Adrenal gland (tissue), 12 donors: ENCODE data around the gene PHYH. TPM values are rescaled to one million over a fixed set of nuclear protein-coding genes. Genes with fewer than 3 reads are reported as not detected.

Experiments
- DNase-seq, 7 donors: peaks; one replicate each; pipeline ENCODE4 v3.0.0-alpha.2; 2019 to 2020
- H3K27ac ChIP-seq, 5 donors: fragments of 200-600 bp; sonication (generic) in 4 of 5; 1 replicate in 3 of 5; 2 replicates in 2 of 5; pipeline versions ENCODE4 v1.5.1 to v1.8.0; 2016 to 2020; ENCODE audit warnings: mild to moderate bottlenecking in 1 of 5
- H3K27me3 ChIP-seq: fragments of 200-600 bp; 2 replicates; pipeline ENCODE4 v1.8.0; 2021
- H3K36me3 ChIP-seq, 2 donors: fragments of 200-600 bp; replicated peaks in 1 of 2; 1 replicate in 1 of 2; 2 replicates in 1 of 2; pipeline versions ENCODE4 v1.5.1 to v1.8.0; 2018 to 2022
- H3K4me1 ChIP-seq, 2 donors: fragments of 200-600 bp; replicated peaks in 1 of 2; 1 replicate in 1 of 2; 2 replicates in 1 of 2; pipeline versions ENCODE4 v1.5.1 to v1.8.0; 2018 to 2021
- H3K4me3 ChIP-seq, 4 donors: fragments of 200-600 bp; sonication (generic) in 3 of 4; one replicate each; pipeline ENCODE4 v1.5.1; 2016 to 2018
- H3K9me3 ChIP-seq, 3 donors: fragments of 200-600 bp; sonication (generic) in 1 of 3; replicated peaks in 1 of 3; 1 replicate in 2 of 3; 2 replicates in 1 of 3; pipeline versions ENCODE4 v1.5.1 to v1.8.0; 2016 to 2021
- POLR2A ChIP-seq, 2 donors: fragments of 450-650 bp; IDR thresholded peaks; one replicate each; pipeline ENCODE4 v1.6.1; 2017; ENCODE audit warnings: antibody characterized with exemption in 2 of 2, mild to moderate bottlenecking in 2 of 2, moderate library complexity in 1 of 2
- WGBS, 4 donors: extraction: QIAGEN DNeasy Blood & Tissue Kit in 2 of 4; methylation state at CpG; one replicate each; pipeline versions ENCODE4 v1.1.5 to v1.1.7; 2013 to 2017; 5-methylcytosine and 5-hydroxymethylcytosine counted together
- intact Hi-C, 2 donors: fragments of 100-400 bp; cut with DNase I; formaldehyde crosslinking; loops; one replicate each; pipeline versions ENCODE4 v1.14.1 to v1.15.0; 2022 to 2023
- polyA plus RNA-seq, 3 donors: library from polyadenylated mRNA; stranded (reverse); fragments of 200-250 nt in 2 of 3; fragments of 350-450 nt in 1 of 3; fragmentation: Illumina TruSeq in 1 of 3; extraction: RNeasy Lipid Tissue Mini Kit (QIAGEN cat#74804) in 1 of 3; gene quantifications; one replicate each; pipeline ENCODE4 v1.2.3, GENCODE V29; 2013 to 2014
- total RNA-seq, 9 donors: library from RNA; depleted of rRNA in 4 of 9; stranded (reverse); fragments of >200 nt in 4 of 9; fragments of 120-200 nt in 1 of 9; fragmentation: NEBNext Ultra II Directional in 1 of 9; extraction: Animal tissue kit (Norgen Biotek cat#: 25700) in 1 of 9; gene quantifications; one replicate each; pipeline versions ENCODE4 v1.1.0 to v1.2.4, GENCODE V29; 2013 to 2023
- TF ChIP-seq, protein P1 (sequence below), 6 experiments: fragments of 450-650 bp in 4 of 6; fragments of 200-600 bp in 2 of 6; sonication (generic) in 1 of 6; IDR thresholded peaks; 1 replicate in 5 of 6; 2 replicates in 1 of 6; pipeline versions ENCODE4 v1.5.1 to v1.8.0; 2016 to 2021; ENCODE audit warnings: antibody characterized with exemption in 6 of 6, mild to moderate bottlenecking in 2 of 6, moderate library complexity in 1 of 6
- donor health status: healthy with polysubstance abuse.
- donor health status: Bipolar disorder and iron deficiency.
- donor health status: DM: yes; HTN: yes; CAD: no.
- donor health status: DM: no; HTN: no; CAD: no.
- donor health status: DM: no; HTN: no; CAD: no.
- donor health status: DM: yes; HTN: yes; CAD: no.

The PHYH gene
- total and polyA plus RNA-seq, 12 donors: 44.2 to 140 (median 71.6) TPM

DNA sequence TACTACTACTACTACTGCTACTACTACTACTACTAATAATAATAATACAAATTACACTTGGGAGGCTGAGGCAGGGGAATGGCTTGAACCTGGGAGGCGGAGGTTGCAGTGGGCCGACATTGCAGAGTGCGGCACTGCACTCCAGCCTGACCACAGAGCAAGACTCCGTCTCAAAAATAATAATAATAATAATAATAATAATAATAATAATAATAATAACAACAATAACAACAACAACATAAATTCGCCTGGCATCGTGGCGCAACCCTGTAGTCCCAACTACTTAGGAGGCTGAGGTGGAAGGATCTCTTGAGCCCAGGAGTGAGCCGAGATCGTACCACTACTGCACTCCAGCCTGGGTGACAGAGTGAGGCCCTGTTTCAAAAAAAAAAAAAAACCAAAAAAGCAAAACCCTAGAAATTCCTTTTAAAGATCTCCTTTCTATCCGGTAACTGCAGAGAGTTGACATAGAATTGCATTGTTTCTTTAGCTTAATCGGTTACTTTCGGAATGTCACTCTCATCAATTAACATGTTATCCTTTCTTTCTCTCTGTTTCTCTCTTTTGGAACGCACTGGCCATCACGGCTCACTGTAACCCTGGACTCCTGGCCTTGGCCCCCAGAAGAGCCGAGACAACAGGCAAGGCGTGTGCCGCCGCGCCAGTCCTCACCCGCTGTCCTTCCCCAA, 972 bp downstream of the PHYH start:
- intact Hi-C loops: no loop called here
- H3K27me3 ChIP-seq: no peaks in the 10 kb centered on the region
- 35 to 40% (median 37%) methylated on average over 18 to 20 of the region's 20 CpGs for WGBS, 4 donors
- TF ChIP-seq POLR2A (IDR thresholded peaks at IDR 0.05): no peak
- TF ChIP-seq, protein P1, sequence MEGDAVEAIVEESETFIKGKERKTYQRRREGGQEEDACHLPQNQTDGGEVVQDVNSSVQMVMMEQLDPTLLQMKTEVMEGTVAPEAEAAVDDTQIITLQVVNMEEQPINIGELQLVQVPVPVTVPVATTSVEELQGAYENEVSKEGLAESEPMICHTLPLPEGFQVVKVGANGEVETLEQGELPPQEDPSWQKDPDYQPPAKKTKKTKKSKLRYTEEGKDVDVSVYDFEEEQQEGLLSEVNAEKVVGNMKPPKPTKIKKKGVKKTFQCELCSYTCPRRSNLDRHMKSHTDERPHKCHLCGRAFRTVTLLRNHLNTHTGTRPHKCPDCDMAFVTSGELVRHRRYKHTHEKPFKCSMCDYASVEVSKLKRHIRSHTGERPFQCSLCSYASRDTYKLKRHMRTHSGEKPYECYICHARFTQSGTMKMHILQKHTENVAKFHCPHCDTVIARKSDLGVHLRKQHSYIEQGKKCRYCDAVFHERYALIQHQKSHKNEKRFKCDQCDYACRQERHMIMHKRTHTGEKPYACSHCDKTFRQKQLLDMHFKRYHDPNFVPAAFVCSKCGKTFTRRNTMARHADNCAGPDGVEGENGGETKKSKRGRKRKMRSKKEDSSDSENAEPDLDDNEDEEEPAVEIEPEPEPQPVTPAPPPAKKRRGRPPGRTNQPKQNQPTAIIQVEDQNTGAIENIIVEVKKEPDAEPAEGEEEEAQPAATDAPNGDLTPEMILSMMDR (IDR thresholded peaks at IDR 0.05): no peak
- H3K4me1 ChIP-seq: peaks cover 10 to 18% of the 10 kb centered on the region in 2 donors
- DNase-seq: no peak
- H3K9me3 ChIP-seq: no peaks in the 10 kb centered on the region
- peak overlapping the region; percentile 96 to 99 (median 99) for H3K27ac ChIP-seq
- H3K36me3 ChIP-seq: peaks cover 0 to 9% of the 10 kb centered on the region in 2 donors
- H3K4me3 ChIP-seq: peak overlapping the region in 3 of 4 donors; percentile 28 to 88 (median 72)

DNA sequence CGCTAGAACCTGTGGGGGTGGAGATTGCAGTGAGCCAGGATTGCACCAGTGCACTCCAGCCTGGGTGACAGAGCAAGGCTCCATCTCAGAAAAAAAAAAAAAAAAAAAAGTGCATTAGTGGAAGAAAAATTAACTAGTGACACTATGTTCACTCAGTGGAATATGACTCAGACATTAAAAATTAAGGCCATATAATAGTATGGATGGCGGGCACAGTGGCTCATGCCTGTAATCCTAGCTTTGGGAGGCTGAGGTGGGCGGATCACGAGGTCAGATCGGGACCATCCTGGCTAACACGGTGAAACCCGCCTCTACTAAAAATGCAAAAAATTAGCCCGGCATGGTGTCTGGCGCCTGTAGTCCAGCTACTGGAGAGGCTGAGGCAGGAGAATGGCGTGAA, 3.4 kb downstream of the PHYH start:
- TF ChIP-seq, protein P1 (IDR thresholded peaks at IDR 0.05): no peak
- no peak for TF ChIP-seq POLR2A (IDR thresholded peaks at IDR 0.05)
- DNase-seq: no peak
- intact Hi-C loops: no loop called here
- Histone ChIP-seq H3K27me3 (no peaks in the 10 kb centered on the region), H3K4me1 (peaks cover 6 to 9% of the 10 kb centered on the region in 2 donors), H3K27ac (no peak overlapping the region), H3K9me3 (no peaks in the 10 kb centered on the region), H3K4me3 (no peak overlapping the region), H3K36me3 (peaks cover 0 to 17% of the 10 kb centered on the region in 2 donors)
- 88 to 94% (median 91%) methylated on average over 10 of the region's 10 CpGs for WGBS, 4 donors

DNA sequence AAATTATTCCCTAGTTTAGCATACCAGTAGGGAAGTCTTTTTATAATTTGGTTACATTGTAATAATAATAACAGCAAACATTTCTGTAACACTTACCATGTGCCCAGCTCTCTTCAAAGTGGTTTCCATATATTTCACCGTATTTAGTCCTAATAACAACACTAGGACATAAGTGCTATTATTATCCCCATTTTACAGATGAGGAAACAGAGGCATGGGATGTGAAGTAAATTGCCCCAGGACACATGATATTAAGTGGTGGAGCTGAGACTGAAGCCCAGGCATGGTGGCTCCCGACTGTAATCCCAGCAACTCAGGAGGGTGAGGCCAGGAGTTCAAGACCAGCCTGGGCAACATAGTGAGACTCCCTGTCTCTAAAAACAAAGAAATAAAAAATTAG, 5.1 kb downstream of the PHYH start:
- no peak for DNase-seq
- H3K36me3 ChIP-seq: peaks cover 0 to 17% of the 10 kb centered on the region in 2 donors
- no peaks in the 10 kb centered on the region for H3K27me3 ChIP-seq
- intact Hi-C loops: no loop called here
- H3K9me3 ChIP-seq: no peaks in the 10 kb centered on the region
- TF ChIP-seq, protein P1 (IDR thresholded peaks at IDR 0.05): no peak
- TF ChIP-seq POLR2A (IDR thresholded peaks at IDR 0.05): no peak
- no peak overlapping the region for H3K4me3 ChIP-seq
- 84 to 98% (median 90%) methylated on average over 2 of the region's 2 CpGs for WGBS, 4 donors
- H3K27ac ChIP-seq: no peak overlapping the region
- H3K4me1 ChIP-seq: no peaks in the 10 kb centered on the region

DNA sequence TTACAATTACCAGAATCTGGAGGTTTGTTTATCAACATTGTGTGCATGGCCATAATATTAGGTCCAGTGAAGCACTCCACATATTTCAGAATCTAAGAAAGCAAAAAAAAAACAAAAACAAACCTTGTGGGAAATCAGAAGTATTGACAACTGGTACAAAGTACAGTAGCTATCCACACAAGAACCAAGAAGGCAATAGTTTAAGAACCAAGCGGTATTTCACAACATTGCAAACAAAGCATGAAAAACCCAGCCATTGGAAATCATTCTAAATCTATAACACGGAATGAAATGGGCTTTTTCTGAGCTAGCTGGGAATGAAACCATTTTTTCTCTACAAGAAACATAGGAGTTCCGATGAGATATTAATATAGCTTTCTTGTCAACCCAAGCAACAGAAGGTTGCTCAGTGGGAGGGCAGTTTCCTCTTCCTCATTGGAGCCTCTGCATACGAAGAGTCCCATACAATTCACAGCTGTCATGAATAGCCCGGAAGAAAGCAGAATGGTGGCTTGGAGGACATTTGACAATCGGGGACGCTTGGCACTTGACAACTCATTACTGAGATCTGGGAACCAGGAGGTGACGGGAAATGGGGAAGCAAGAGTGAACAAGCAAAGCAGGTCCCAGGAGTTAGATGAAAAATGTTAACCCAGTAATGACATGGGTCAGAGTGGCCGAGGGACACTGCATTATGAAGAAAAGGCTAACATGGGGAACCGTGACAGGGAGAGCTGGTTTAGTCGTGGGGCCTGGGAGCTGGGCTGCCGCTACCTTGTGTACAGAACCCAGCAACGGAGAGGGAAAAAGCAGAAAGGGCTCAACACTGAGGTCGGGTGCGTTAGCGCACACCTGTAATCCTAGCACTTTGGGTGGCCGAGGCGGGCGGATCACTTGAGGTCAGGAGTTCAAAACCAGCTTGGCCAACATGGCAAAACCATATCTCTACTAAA, 7.8 kb downstream of the PHYH start:
- no peak for DNase-seq
- H3K9me3 ChIP-seq: no peaks in the 10 kb centered on the region
- intact Hi-C loops: no loop called here
- H3K4me3 ChIP-seq: no peak overlapping the region
- 92 to 95% (median 94%) methylated on average over 19 of the region's 19 CpGs for WGBS, 4 donors
- no peaks in the 10 kb centered on the region for H3K4me1 ChIP-seq
- TF ChIP-seq, protein P1 (IDR thresholded peaks at IDR 0.05): no peak
- TF ChIP-seq POLR2A (IDR thresholded peaks at IDR 0.05): no peak
- H3K27me3 ChIP-seq: no peaks in the 10 kb centered on the region
- peaks cover 0 to 22% of the 10 kb centered on the region in 2 donors for H3K36me3 ChIP-seq
- H3K27ac ChIP-seq: no peak overlapping the region
